H1 (cell line): Measurements from ENCODE around the gene ZNF593. TPM values are rescaled to one million over a fixed set of nuclear protein-coding genes. Genes with fewer than 3 reads are reported as not detected.

Experiments
- CTCF ChIA-PET: fragments of 300-600 bp; sonication (Branson Sonifier 250); formaldehyde crosslinking; loops from one replicate; lab custom pipeline; 2021; ENCODE audit not compliant: partially characterized antibody; lab: Charles Lee
- POLR2A ChIA-PET: fragments of 300-600 bp; sonication (Branson Sonifier 250); formaldehyde crosslinking; loops from one replicate; lab custom pipeline; 2021; ENCODE audit warnings: inconsistent platforms; ENCODE audit not compliant: partially characterized antibody; lab: Charles Lee
- DNase-seq, 2 experiments: peaks; one replicate each; pipeline versions ENCODE4 v3.0.0 to v3.0.0-alpha.2; 2010 to 2022; ENCODE audit warnings: low spot score in 2 of 2, low read depth in 1 of 2, mixed read lengths in 1 of 2
- FAIRE-seq: peaks from 2 replicates; lab custom pipeline; 2011; peaks lifted over from hg19 to GRCh38; lab: Jason Lieb, UNC
- H2AFZ ChIP-seq: 2 replicates; pipeline ENCODE4 v1.8.1; 2012; ENCODE audit warnings: low read length, inconsistent platforms
- H2AK5ac ChIP-seq: 2 replicates; pipeline ENCODE4 v1.6.1; 2013; ENCODE audit warnings: low read depth, low read length
- H2BK120ac ChIP-seq: replicated peaks from 2 replicates; pipeline ENCODE3; 2013; ENCODE audit warnings: low read depth, low read length, inconsistent platforms
- H2BK12ac ChIP-seq: 2 replicates; pipeline ENCODE4 v1.6.1; 2013; ENCODE audit warnings: low read depth, low read length
- H2BK15ac ChIP-seq: 2 replicates; pipeline ENCODE4 v1.6.1; 2013; ENCODE audit warnings: low read length
- H2BK20ac ChIP-seq: 2 replicates; pipeline ENCODE4 v1.6.1; 2013; ENCODE audit warnings: low read length
- H2BK5ac ChIP-seq: 2 replicates; pipeline ENCODE4 v1.6.1; 2013; ENCODE audit warnings: low read depth, low read length
- H3K14ac ChIP-seq: 2 replicates; pipeline ENCODE4 v1.6.1; 2013; ENCODE audit warnings: inconsistent platforms; ENCODE audit not compliant: insufficient read length
- H3K18ac ChIP-seq: 2 replicates; pipeline ENCODE4 v1.6.1; 2013; ENCODE audit warnings: low read length; ENCODE audit errors: extremely low read depth
- H3K23ac ChIP-seq: 2 replicates; pipeline ENCODE4 v1.6.1; 2013; ENCODE audit warnings: inconsistent platforms; ENCODE audit not compliant: insufficient read length
- H3K23me2 ChIP-seq: 2 replicates; pipeline ENCODE4 v1.6.1; 2013; ENCODE audit warnings: low read depth, low read length
- H3K27ac ChIP-seq: 2 replicates; pipeline ENCODE4 v1.6.1; 2011; ENCODE audit warnings: low read depth, low read length, inconsistent platforms
- H3K27me3 ChIP-seq, 4 experiments: replicated peaks in 1 of 4; 1 replicate in 1 of 4; 2 replicates in 3 of 4; pipeline versions ENCODE4 v1.6.1 to v1.8.1; 2011 to 2013; ENCODE audit warnings: low read length in 3 of 4, mild to moderate bottlenecking in 3 of 4, inconsistent platforms in 2 of 4, mixed read lengths in 2 of 4, moderate library complexity in 1 of 4; ENCODE audit not compliant: control insufficient read depth in 3 of 4, insufficient read depth in 3 of 4; ENCODE audit errors: extremely low read depth in 1 of 4
- H3K36me3 ChIP-seq, 4 experiments: 2 replicates each; pipeline versions ENCODE4 v1.6.1 to v1.8.1; 2011 to 2013; ENCODE audit warnings: mild to moderate bottlenecking in 4 of 4, low read length in 3 of 4, moderate library complexity in 2 of 4, control low read depth in 1 of 4, inconsistent platforms in 1 of 4; ENCODE audit not compliant: insufficient read depth in 4 of 4, control insufficient read depth in 2 of 4
- H3K4ac ChIP-seq: replicated peaks from 2 replicates; pipeline ENCODE3; 2013; ENCODE audit warnings: low read length, low read depth, mixed read lengths, inconsistent platforms; ENCODE audit not compliant: insufficient read length
- H3K4me1 ChIP-seq, 4 experiments: replicated peaks in 1 of 4; 1 replicate in 1 of 4; 2 replicates in 3 of 4; pipeline versions ENCODE4 v1.6.1 to v1.8.1; 2011 to 2013; ENCODE audit warnings: low read length in 3 of 4, inconsistent platforms in 2 of 4, mixed read lengths in 1 of 4; ENCODE audit not compliant: insufficient read depth in 4 of 4, control insufficient read depth in 3 of 4
- H3K4me2 ChIP-seq, 2 experiments: 2 replicates each; pipeline versions ENCODE4 v1.6.1 to v1.8.1; 2011 to 2013; ENCODE audit warnings: low read depth in 2 of 2, low read length in 2 of 2, control low read depth in 1 of 2, inconsistent platforms in 1 of 2, mild to moderate bottlenecking in 1 of 2; ENCODE audit not compliant: insufficient read depth in 1 of 2
- H3K4me3 ChIP-seq, 4 experiments: fragments of 200-600, 300-600 bp in 1 of 4; sonication (generic), shearing (Covaris generic), sonication (Bioruptor Twin) in 1 of 4; 2 replicates each; pipeline versions ENCODE4 v1.5.1 to v1.8.1; 2011 to 2016; ENCODE audit warnings: low read length in 4 of 4, low read depth in 3 of 4, control low read depth in 2 of 4, inconsistent platforms in 2 of 4, mild to moderate bottlenecking in 2 of 4, mixed read lengths in 1 of 4, moderate library complexity in 1 of 4; ENCODE audit not compliant: insufficient read depth in 2 of 4; ENCODE audit errors: extremely low read depth in 1 of 4
- H3K56ac ChIP-seq: replicated peaks from 2 replicates; pipeline ENCODE3; 2013; ENCODE audit warnings: low read depth, mild to moderate bottlenecking, mixed read lengths, low read length, inconsistent platforms; ENCODE audit not compliant: insufficient read length
- H3K79me1 ChIP-seq: 2 replicates; pipeline ENCODE4 v1.6.1; 2013; ENCODE audit warnings: low read depth, low read length, control low read depth
- H3K79me2 ChIP-seq, 2 experiments: 2 replicates each; pipeline versions ENCODE4 v1.6.1 to v1.8.1; 2012 to 2013; ENCODE audit warnings: low read length in 2 of 2, mild to moderate bottlenecking in 2 of 2, inconsistent platforms in 1 of 2; ENCODE audit not compliant: insufficient read depth in 2 of 2, control insufficient read depth in 1 of 2
- H3K9ac ChIP-seq, 4 experiments: replicated peaks in 1 of 4; 1 replicate in 1 of 4; 2 replicates in 3 of 4; pipeline versions ENCODE4 v1.6.1 to v1.8.1; 2011 to 2013; ENCODE audit warnings: low read depth in 3 of 4, low read length in 3 of 4, control low read depth in 2 of 4, mild to moderate bottlenecking in 2 of 4, moderate library complexity in 2 of 4, inconsistent platforms in 1 of 4; ENCODE audit errors: extremely low read depth in 1 of 4
- H3K9me3 ChIP-seq, 2 experiments: 2 replicates each; pipeline versions ENCODE4 v1.6.1 to v1.8.1; 2012 to 2013; ENCODE audit warnings: mild to moderate bottlenecking in 2 of 2, moderate library complexity in 2 of 2, control low read depth in 1 of 2, inconsistent platforms in 1 of 2, low read depth in 1 of 2, low read length in 1 of 2, mixed read lengths in 1 of 2; ENCODE audit not compliant: insufficient read depth in 2 of 2
- H4K20me1 ChIP-seq, 2 experiments: replicated peaks in 1 of 2; 2 replicates each; pipeline versions ENCODE3 to v1.8.1; 2011 to 2013; ENCODE audit warnings: inconsistent platforms in 2 of 2, low read length in 2 of 2, mild to moderate bottlenecking in 1 of 2; ENCODE audit not compliant: insufficient read depth in 2 of 2, control insufficient read depth in 1 of 2
- H4K5ac ChIP-seq: 2 replicates; pipeline ENCODE4 v1.6.1; 2013; ENCODE audit warnings: low read length, low read depth, mixed read lengths, inconsistent platforms; ENCODE audit not compliant: insufficient read length
- H4K8ac ChIP-seq: 2 replicates; pipeline ENCODE4 v1.8.0; 2013; ENCODE audit warnings: mild to moderate bottlenecking, moderate library complexity, low read length, inconsistent platforms; ENCODE audit not compliant: insufficient read depth; ENCODE audit errors: extremely low read depth
- H4K91ac ChIP-seq: replicated peaks from 2 replicates; pipeline ENCODE3; 2013; ENCODE audit warnings: low read length, mixed read lengths, inconsistent platforms; ENCODE audit not compliant: insufficient read length
- HDAC2 ChIP-seq, 2 experiments: fragments of 300-600 bp in 1 of 2; sonication (generic) in 1 of 2; IDR thresholded peaks; 2 replicates each; pipeline ENCODE4 v1.6.1; 2011 to 2012; ENCODE audit warnings: low read depth in 2 of 2, low read length in 2 of 2, mild to moderate bottlenecking in 2 of 2, moderate library complexity in 2 of 2, borderline replicate concordance in 1 of 2, inconsistent platforms in 1 of 2
- KDM4A ChIP-seq: IDR thresholded peaks from one replicate; pipeline ENCODE4 v1.7.1; 2012; ENCODE audit warnings: low read depth, mild to moderate bottlenecking, moderate library complexity, low read length, inconsistent platforms; ENCODE audit not compliant: severe bottlenecking
- SUZ12 ChIP-seq: fragments of 200-600 bp; sonication (generic); IDR thresholded peaks from 2 replicates; pipeline ENCODE4 v1.6.1; 2012; ENCODE audit warnings: mild to moderate bottlenecking, inconsistent platforms, low read length, moderate library complexity, mixed read lengths
- ZNF274 ChIP-seq: IDR thresholded peaks from 2 replicates; pipeline ENCODE4 v1.7.0; 2012; ENCODE audit warnings: low read length, borderline replicate concordance; ENCODE audit errors: extremely low read depth
- WGBS, 2 experiments: shearing (Covaris generic) in 1 of 2; methylation state at CpG; one replicate each; pipeline versions ENCODE4 v1.1.6 to v1.1.7; 2013 to 2015; ENCODE audit warnings: low lambda C conversion rate in 2 of 2, mixed read lengths in 2 of 2, inconsistent platforms in 1 of 2, low coverage in 1 of 2, missing lambda C conversion rate in 1 of 2; ENCODE audit not compliant: insufficient replicate concordance in 2 of 2, insufficient coverage in 1 of 2, insufficient read length in 1 of 2; ENCODE audit errors: extremely low coverage in 1 of 2, missing lambda C conversion rate in 1 of 2; 5-methylcytosine and 5-hydroxymethylcytosine counted together
- polyA plus RNA-seq, 7 experiments: library from polyadenylated mRNA; depleted of rRNA in 3 of 7; stranded (reverse) in 5 of 7; unstranded in 2 of 7; fragments of >200 nt in 5 of 7; fragments of 200-250 nt in 2 of 7; gene quantifications; 1 replicate in 5 of 7; 2 replicates in 1 of 7; 4 replicates in 1 of 7; pipeline versions ENCODE4 v1.2.1 to v1.2.3, GENCODE V29; 2011 to 2013; ENCODE audit warnings: missing spikeins in 2 of 7, mixed read lengths in 2 of 7
- total RNA-seq: library from RNA; stranded (reverse); fragmentation: NEBNext Ultra II Directional; extraction: Animal tissue kit (Norgen Biotek cat#: 25700); gene quantifications from 2 replicates; pipeline ENCODE4 v1.2.1, GENCODE V29; 2021
- TF ChIP-seq, protein P1 (sequence below), 3 experiments: IDR thresholded peaks; 1 replicate in 2 of 3; 2 replicates in 1 of 3; pipeline versions ENCODE4 v1.5.1 to v1.6.1; 2011; ENCODE audit warnings: low read length in 3 of 3, mild to moderate bottlenecking in 3 of 3, inconsistent platforms in 2 of 3, low read depth in 1 of 3, moderate library complexity in 1 of 3; ENCODE audit not compliant: insufficient read depth in 1 of 3; ENCODE audit errors: control extremely low read depth in 1 of 3
- TF ChIP-seq, protein P2 (sequence below): IDR thresholded peaks from 2 replicates; pipeline ENCODE4 v1.6.1; 2012; ENCODE audit warnings: inconsistent platforms

Gene ZNF593
- total and polyA plus RNA-seq, 2 of the 8 experiments (the other 6 are each of a cell fraction or from before 2014, with no cell fraction given) = 38.2 to 68.0 TPM

DNA sequence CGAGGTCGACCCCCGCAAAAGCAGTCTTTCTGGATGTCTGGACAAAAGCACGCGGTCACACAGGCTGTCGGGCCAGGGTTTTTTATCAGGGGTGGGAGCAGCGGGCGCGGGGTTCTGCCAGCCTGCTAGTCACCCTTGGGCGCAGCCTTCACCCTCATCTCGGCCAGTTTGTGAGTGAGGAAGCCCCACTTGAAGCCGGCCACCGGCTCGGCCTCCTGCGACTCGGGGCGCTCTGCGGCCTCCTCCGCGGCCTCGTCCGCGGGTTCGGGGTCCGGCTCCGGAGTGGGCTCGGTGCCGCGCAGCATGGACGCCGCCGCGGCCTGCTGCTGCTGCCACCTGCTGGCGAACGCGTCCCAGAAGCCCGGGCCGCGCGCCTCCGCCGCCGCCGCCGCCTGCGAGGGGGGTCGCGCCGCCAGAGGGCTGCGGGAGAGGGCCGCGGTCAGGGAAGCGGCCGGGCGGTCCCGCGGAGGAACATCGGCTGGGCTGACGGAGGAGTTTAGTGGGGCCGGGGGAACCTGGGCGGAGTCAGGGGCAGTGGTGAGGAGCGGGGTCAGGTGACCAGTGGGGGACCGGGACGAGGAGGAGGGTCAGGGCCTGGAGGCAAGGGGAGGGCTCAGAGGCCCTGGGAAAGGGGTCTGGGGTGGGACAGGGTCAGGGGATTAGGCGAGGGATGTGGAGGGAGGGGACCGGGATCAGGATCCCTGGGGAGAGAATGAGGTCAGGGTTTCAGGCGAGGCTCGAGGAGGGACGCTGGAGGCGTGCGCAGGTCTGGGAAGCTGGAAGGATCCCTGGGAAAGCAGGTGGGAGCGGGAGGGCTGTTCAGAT, 5.5 kb upstream of the ZNF593 start:
- Histone ChIP-seq H3K27me3 (peaks cover 31 to 57% (median 51%) of the 10 kb centered on the region in 4 experiments), H3K23me2 (peaks cover 8% of the 10 kb centered on the region; the same call in 1 of the 2 replicates), H3K14ac (no peak overlapping the region), H4K5ac (no peak overlapping the region), H3K23ac (no peak overlapping the region), H3K36me3 (no peaks in the 10 kb centered on the region), H4K20me1 (peaks cover 3 to 5% of the 10 kb centered on the region in 2 experiments), H2AFZ (peak overlapping the region; percentile 14; the same call in 1 of the 2 replicates), H4K8ac (peak overlapping the region; percentile 65), H3K79me2 (no peaks in the 10 kb centered on the region), H3K9ac (peak overlapping the region in 2 of 4 experiments; percentile 10 to 20; a peak in 2 of 7 replicates), H3K18ac (peak overlapping the region; percentile 78), H3K27ac (no peak overlapping the region), H3K4ac (no peak overlapping the region), H2BK12ac (peak overlapping the region; percentile 87; the same call in 1 of the 2 replicates), H3K56ac (no peak overlapping the region), H2AK5ac (no peak overlapping the region), H4K91ac (no peak overlapping the region), H2BK15ac (no peak overlapping the region), H3K4me2 (peak overlapping the region; percentile 81 to 89), H2BK120ac (no peak overlapping the region), H3K4me1 (peaks cover 5 to 36% (median 15%) of the 10 kb centered on the region in 4 experiments), H2BK20ac (no peak overlapping the region), H3K4me3 (peak overlapping the region; percentile 39 to 65 (median 46)), H3K9me3 (no peaks in the 10 kb centered on the region), H2BK5ac (peak overlapping the region; percentile 24; the same call in 1 of the 2 replicates), H3K79me1 (no peaks in the 10 kb centered on the region)
- DNase-seq (peak in 1 of 2 experiments; percentile 85), FAIRE-seq (no peak)
- ChIA-PET POLR2A (interaction anchor here (1.0 to 1.4 kb wide), 2 partner anchors 36 to 126 kb away, joined by 3 to 4 read pairs; no protein-coding TSS in a partner anchor), CTCF (interaction anchor here (0.7 to 4.0 kb wide), 13 partner anchors 8 to 134 kb away, joined by 3 to 18 read pairs (median 4); no protein-coding TSS in a partner anchor)
- 17% methylated on average over 30 of the region's 72 CpGs; no CpG with 5 or more reads in 1 of the 2 experiments for WGBS, 2 experiments
- no peak for TF ChIP-seq ZNF274
- TF ChIP-seq, protein P1, sequence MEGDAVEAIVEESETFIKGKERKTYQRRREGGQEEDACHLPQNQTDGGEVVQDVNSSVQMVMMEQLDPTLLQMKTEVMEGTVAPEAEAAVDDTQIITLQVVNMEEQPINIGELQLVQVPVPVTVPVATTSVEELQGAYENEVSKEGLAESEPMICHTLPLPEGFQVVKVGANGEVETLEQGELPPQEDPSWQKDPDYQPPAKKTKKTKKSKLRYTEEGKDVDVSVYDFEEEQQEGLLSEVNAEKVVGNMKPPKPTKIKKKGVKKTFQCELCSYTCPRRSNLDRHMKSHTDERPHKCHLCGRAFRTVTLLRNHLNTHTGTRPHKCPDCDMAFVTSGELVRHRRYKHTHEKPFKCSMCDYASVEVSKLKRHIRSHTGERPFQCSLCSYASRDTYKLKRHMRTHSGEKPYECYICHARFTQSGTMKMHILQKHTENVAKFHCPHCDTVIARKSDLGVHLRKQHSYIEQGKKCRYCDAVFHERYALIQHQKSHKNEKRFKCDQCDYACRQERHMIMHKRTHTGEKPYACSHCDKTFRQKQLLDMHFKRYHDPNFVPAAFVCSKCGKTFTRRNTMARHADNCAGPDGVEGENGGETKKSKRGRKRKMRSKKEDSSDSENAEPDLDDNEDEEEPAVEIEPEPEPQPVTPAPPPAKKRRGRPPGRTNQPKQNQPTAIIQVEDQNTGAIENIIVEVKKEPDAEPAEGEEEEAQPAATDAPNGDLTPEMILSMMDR (IDR thresholded peaks at IDR 0.05; ENCODE audit: control extremely low read depth in 1 of 3, insufficient read depth in 1 of 3, low read depth in 1 of 3, low read length in 3 of 3) = peak in 2 of 3 experiments; percentile 59 to 73; a peak in 3 of 4 replicates
- peak; percentile 72 for TF ChIP-seq KDM4A
- TF ChIP-seq, protein P2, sequence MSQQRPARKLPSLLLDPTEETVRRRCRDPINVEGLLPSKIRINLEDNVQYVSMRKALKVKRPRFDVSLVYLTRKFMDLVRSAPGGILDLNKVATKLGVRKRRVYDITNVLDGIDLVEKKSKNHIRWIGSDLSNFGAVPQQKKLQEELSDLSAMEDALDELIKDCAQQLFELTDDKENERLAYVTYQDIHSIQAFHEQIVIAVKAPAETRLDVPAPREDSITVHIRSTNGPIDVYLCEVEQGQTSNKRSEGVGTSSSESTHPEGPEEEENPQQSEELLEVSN = peak; percentile 42; the same call in 1 of the 2 replicates
- TF ChIP-seq HDAC2 (IDR thresholded peaks at IDR 0.05; ENCODE audit: borderline replicate concordance in 1 of 2, low read depth in 2 of 2, low read length in 2 of 2) = peak in 1 of 2 experiments; percentile 31; a peak in 1 of 4 replicates
- peak; percentile 42; the same call in 1 of the 2 replicates for TF ChIP-seq SUZ12
